ENCODE measurements around the gene TSPAN5.

DNA sequence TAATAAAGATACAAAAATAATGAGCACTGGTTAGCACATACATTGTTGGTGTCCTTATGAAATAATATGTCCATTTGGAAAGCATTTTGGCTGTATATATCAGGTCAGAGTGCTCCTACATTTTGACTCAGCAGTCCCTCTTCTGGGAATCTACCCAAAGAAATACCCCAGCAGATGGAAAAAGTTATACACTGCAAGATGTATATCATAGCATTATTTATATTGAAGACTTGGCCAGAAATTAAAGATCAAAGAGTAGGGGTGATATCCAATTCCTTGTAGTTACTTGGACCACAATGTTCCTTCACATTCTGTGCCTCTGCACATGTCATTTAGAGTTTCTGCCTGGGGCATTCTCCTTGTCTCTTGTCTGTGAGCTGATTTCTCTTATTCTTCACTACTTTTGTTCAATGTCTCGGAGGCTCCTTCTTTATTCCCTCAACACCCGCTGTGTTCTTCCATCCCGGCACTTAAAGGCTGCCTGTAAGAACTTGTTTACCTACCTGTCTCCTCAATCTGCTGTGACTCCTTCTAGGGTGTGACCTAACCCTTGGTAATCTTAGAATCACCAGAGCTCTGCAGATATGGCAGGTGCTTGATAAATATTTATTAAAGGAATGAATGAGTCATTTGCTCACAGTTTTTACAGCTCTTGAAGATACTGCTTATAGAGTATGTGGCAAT lies 3.1 kb upstream of the TSPAN5 start:
- TF ChIP-seq, protein P1, sequence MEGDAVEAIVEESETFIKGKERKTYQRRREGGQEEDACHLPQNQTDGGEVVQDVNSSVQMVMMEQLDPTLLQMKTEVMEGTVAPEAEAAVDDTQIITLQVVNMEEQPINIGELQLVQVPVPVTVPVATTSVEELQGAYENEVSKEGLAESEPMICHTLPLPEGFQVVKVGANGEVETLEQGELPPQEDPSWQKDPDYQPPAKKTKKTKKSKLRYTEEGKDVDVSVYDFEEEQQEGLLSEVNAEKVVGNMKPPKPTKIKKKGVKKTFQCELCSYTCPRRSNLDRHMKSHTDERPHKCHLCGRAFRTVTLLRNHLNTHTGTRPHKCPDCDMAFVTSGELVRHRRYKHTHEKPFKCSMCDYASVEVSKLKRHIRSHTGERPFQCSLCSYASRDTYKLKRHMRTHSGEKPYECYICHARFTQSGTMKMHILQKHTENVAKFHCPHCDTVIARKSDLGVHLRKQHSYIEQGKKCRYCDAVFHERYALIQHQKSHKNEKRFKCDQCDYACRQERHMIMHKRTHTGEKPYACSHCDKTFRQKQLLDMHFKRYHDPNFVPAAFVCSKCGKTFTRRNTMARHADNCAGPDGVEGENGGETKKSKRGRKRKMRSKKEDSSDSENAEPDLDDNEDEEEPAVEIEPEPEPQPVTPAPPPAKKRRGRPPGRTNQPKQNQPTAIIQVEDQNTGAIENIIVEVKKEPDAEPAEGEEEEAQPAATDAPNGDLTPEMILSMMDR (IDR thresholded peaks at IDR 0.05; ENCODE audit: poor library complexity), result no peak
- TF ChIP-seq EZH2phosphoT487 (IDR thresholded peaks at IDR 0.05; ENCODE audit: low read depth, severe bottlenecking, unreplicated experiment), result no peak
- no peak for TF ChIP-seq EZH2 (IDR thresholded peaks at IDR 0.05; ENCODE audit: borderline replicate concordance)

Data from hepatocyte (in vitro differentiated cells).